Measurements from ENCODE around the gene TMEM247. TPM values are rescaled to one million over a fixed set of nuclear protein-coding genes. Genes with fewer than 3 reads are reported as not detected.

TMEM247 gene
- total and polyA plus RNA-seq, 4 experiments from 2014 or later = not detected

DNA sequence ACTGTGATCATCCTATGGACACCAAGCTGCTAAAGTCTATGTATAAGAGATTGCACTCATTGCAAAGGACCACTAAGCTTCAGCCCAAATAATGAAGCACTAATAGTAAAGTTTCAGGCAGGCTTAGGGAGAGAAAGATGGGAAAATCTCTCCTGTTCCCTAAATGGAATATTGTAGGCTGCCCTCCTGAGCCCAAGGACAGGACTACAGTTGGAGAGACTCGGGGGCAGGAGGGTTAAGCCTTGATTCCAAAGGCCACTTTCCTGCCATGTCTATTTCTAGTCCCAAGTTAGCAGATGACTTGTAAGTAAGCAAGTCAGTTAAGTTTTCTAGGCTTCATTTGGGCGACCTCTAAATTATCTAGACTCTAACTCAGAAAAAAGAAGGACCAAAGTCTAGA, 9.0 kb downstream of the TMEM247 start:
- POLR2A ChIA-PET (ENCODE audit: partially characterized antibody) = no interaction called here

DNA sequence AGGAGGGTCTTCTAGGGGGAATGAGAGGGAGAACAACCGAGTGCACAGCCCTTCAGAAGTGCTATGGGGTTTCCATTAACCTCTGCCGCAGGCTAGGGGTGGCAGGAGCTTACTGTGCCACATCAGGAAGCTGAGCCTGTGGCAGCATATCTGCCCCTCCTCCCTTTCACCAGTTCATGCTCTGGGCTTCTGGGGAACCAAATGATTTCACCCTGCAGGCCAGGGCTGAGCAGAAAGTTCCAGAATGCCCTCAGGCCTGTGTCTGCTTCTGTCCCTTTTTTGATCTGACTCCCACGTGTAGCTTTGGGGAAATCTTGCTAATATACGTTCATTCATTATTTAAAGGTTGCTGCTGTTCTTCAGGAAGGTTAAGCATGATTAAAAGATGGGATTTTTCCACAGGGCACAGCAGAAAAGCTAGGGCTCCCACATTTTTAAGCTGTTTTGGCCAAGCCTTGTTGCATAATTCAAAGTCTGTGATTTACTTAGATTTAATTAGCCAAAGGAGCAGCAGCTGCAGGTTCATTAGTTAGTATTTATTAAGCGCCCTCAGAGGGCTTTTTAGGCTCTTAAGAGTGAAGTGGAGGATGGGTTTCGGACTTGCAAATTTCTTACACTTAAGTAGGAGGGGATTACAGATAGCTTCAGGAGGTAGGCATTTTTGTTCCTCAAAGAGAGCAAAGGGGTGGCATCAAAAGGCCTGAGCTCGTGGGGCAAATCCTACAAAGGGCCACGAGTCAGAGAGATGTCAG, 10.2 kb downstream of the TMEM247 start:
- Histone ChIP-seq H3K4me1 (ENCODE audit: insufficient read depth, low read length) (no peaks in the 10 kb centered on the region), H3K4me3 (ENCODE audit: low read length in 2 of 2) (no peak overlapping the region), H3K27ac (ENCODE audit: low read depth, low read length) (no peak overlapping the region), H3K36me3 (ENCODE audit: insufficient read depth, low read length) (no peaks in the 10 kb centered on the region), H3K9me3 (ENCODE audit: control insufficient read depth in 1 of 2, low read length in 2 of 2) (no peaks in the 10 kb centered on the region), H3K27me3 (ENCODE audit: insufficient read depth, low read length) (no peaks in the 10 kb centered on the region)
- Mint-ChIP-seq H3K27me3 (no peaks in the 10 kb centered on the region), H3K27ac (no peak overlapping the region), H3K36me3 (no peaks in the 10 kb centered on the region), H3K4me1 (no peaks in the 10 kb centered on the region), H3K4me3 (no peak overlapping the region), H3K9me3 (no peaks in the 10 kb centered on the region)
- intact Hi-C loops (cut with micrococcal nuclease) = no loop called here
- no peak for DNase-seq
- ChIA-PET CTCF (ENCODE audit: partially characterized antibody) (interaction anchor here (0.7 to 1.6 kb wide), 3 partner anchors 12 to 51 kb away, joined by 3 to 5 read pairs (median 4); no protein-coding TSS in a partner anchor), POLR2A (ENCODE audit: partially characterized antibody) (no interaction called here)

More for the DNA sequence above, 9.0 kb downstream of the TMEM247 start:
- H3K27me3 Mint-ChIP-seq = no peaks in the 10 kb centered on the region
- Histone ChIP-seq H3K9me3 (ENCODE audit: control insufficient read depth in 1 of 2, low read length in 2 of 2) (no peaks in the 10 kb centered on the region), H3K27ac (ENCODE audit: low read depth, low read length) (no peak overlapping the region), H3K27me3 (ENCODE audit: insufficient read depth, low read length) (no peaks in the 10 kb centered on the region), H3K36me3 (ENCODE audit: insufficient read depth, low read length) (no peaks in the 10 kb centered on the region), H3K4me3 (ENCODE audit: low read length in 2 of 2) (no peak overlapping the region), H3K4me1 (ENCODE audit: insufficient read depth, low read length) (no peaks in the 10 kb centered on the region)
- DNase-seq = no peak
- no peak overlapping the region for H3K27ac Mint-ChIP-seq
- CTCF ChIA-PET (ENCODE audit: partially characterized antibody) = no interaction called here
- no peaks in the 10 kb centered on the region for H3K9me3 Mint-ChIP-seq
- intact Hi-C loops (cut with micrococcal nuclease) = no loop called here
- H3K4me3 Mint-ChIP-seq = no peak overlapping the region
- H3K4me1 Mint-ChIP-seq = no peaks in the 10 kb centered on the region
- no peaks in the 10 kb centered on the region for H3K36me3 Mint-ChIP-seq

DNA sequence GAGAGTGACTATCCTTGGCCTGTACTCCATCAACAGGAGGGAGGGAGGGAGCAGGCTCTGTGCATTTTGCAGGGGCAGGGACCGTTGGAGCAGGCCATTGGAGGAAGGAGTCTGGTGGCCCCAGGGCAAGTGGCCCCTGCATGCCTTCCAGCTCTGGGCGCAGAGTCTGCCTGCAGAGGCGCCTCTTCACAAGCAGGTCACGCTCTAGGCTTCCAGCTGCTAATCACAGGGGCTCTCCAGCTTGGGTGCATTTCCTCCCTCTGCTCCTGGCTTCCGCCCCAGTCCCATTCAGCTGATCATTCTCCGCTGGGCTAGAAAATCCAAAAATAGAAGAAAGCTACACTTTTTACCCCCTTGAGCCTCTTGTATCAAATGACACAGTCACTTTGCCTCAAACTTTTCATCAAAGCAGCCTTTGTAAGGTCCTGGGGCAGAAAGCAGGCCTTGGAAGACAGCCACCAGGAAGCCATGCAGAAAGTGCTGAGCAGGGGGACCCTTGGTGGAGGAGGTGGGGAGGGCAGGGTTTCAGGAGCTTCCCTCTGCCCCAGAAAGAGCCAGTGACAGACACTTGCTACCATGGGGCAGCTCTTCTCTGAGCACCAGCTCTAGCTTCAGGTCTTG, 11.3 kb downstream of the TMEM247 start:
- H3K36me3 Mint-ChIP-seq = no peaks in the 10 kb centered on the region
- no peak for DNase-seq
- intact Hi-C loops (cut with micrococcal nuclease) = no loop called here
- no peak overlapping the region for H3K4me3 ChIP-seq (ENCODE audit: low read length in 2 of 2)
- no peaks in the 10 kb centered on the region for H3K4me1 ChIP-seq (ENCODE audit: insufficient read depth, low read length)
- POLR2A ChIA-PET (ENCODE audit: partially characterized antibody) = no interaction called here
- no peak overlapping the region for H3K27ac ChIP-seq (ENCODE audit: low read depth, low read length)
- H3K9me3 Mint-ChIP-seq = no peaks in the 10 kb centered on the region
- no peak overlapping the region for H3K4me3 Mint-ChIP-seq
- no peaks in the 10 kb centered on the region for H3K4me1 Mint-ChIP-seq
- H3K9me3 ChIP-seq (ENCODE audit: control insufficient read depth in 1 of 2, low read length in 2 of 2) = no peaks in the 10 kb centered on the region
- H3K27me3 ChIP-seq (ENCODE audit: insufficient read depth, low read length) = no peaks in the 10 kb centered on the region
- no peak overlapping the region for H3K27ac Mint-ChIP-seq
- H3K27me3 Mint-ChIP-seq = no peaks in the 10 kb centered on the region
- H3K36me3 ChIP-seq (ENCODE audit: insufficient read depth, low read length) = no peaks in the 10 kb centered on the region
- CTCF ChIA-PET (ENCODE audit: partially characterized antibody) = interaction anchor here (1.6 kb wide), 2 partner anchors 13 to 50 kb away, joined by 4 to 5 read pairs; no protein-coding TSS in a partner anchor

GRCh38 chr2:46492301-46492700, 12.9 kb downstream of the TMEM247 start:
- no peak overlapping the region for H3K27ac Mint-ChIP-seq
- no peaks in the 10 kb centered on the region for H3K27me3 Mint-ChIP-seq
- Histone ChIP-seq H3K9me3 (ENCODE audit: control insufficient read depth in 1 of 2, low read length in 2 of 2) (no peaks in the 10 kb centered on the region), H3K4me3 (ENCODE audit: low read length in 2 of 2) (no peak overlapping the region), H3K27me3 (ENCODE audit: insufficient read depth, low read length) (no peaks in the 10 kb centered on the region), H3K27ac (ENCODE audit: low read depth, low read length) (no peak overlapping the region), H3K4me1 (ENCODE audit: insufficient read depth, low read length) (no peaks in the 10 kb centered on the region), H3K36me3 (ENCODE audit: insufficient read depth, low read length) (no peaks in the 10 kb centered on the region)
- POLR2A ChIA-PET (ENCODE audit: partially characterized antibody) = no interaction called here
- no peak overlapping the region for H3K4me3 Mint-ChIP-seq
- H3K36me3 Mint-ChIP-seq = no peaks in the 10 kb centered on the region
- no peak for DNase-seq
- CTCF ChIA-PET (ENCODE audit: partially characterized antibody) = no interaction called here
- intact Hi-C loops (cut with micrococcal nuclease) = no loop called here
- no peaks in the 10 kb centered on the region for H3K4me1 Mint-ChIP-seq
- H3K9me3 Mint-ChIP-seq = no peaks in the 10 kb centered on the region

DNA sequence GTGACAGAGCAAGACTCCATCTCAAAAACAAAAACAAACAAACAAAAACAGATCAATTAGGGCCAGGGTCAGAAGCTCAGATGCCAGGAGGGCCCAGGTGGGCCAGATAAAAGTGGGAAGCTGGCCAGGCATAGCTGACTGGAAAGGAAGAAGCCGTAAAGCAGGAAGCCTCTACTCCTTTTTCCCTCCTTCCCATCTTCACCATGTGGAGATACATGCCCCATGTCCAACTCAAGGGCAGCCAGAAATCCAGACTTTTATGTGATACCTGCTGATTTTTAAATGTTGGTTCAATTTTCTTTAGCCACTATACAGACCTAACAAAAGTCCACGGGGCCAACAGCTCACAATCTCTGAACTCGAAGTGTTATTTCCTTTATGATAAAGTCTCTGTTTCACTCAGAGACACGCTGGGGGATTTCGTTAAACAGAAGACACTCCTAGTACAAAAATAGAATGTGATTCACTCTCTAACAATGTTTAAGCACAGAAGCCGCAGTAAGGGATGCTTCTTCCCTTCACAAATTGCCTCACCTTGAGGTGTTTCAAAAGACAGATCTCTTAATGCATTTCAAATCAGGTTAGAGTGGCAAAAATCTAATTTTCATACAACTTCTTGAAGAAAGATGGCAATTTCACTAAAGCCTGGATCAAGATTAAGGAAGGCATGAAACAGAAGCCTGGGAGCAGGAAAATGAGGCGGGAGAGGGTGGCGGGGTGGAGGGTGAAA, 14.0 kb downstream of the TMEM247 start:
- Mint-ChIP-seq H3K9me3 (no peaks in the 10 kb centered on the region), H3K4me3 (no peak overlapping the region), H3K36me3 (no peaks in the 10 kb centered on the region), H3K27me3 (no peaks in the 10 kb centered on the region), H3K4me1 (no peaks in the 10 kb centered on the region), H3K27ac (peak overlapping the region in 1 of 7 donors; percentile 47)
- H3K9me3 ChIP-seq (ENCODE audit: control insufficient read depth in 1 of 2, low read length in 2 of 2) = no peaks in the 10 kb centered on the region
- CTCF ChIA-PET (ENCODE audit: partially characterized antibody) = no interaction called here
- no peaks in the 10 kb centered on the region for H3K27me3 ChIP-seq (ENCODE audit: insufficient read depth, low read length)
- no peak overlapping the region for H3K27ac ChIP-seq (ENCODE audit: low read depth, low read length)
- H3K36me3 ChIP-seq (ENCODE audit: insufficient read depth, low read length) = no peaks in the 10 kb centered on the region
- POLR2A ChIA-PET (ENCODE audit: partially characterized antibody) = no interaction called here
- H3K4me3 ChIP-seq (ENCODE audit: low read length in 2 of 2) = no peak overlapping the region
- intact Hi-C loops (cut with micrococcal nuclease) = no loop called here
- DNase-seq = no peak
- no peaks in the 10 kb centered on the region for H3K4me1 ChIP-seq (ENCODE audit: insufficient read depth, low read length)

GRCh38 chr2:46493971-46494250, 14.5 kb downstream of the TMEM247 start:
- CTCF ChIA-PET (ENCODE audit: partially characterized antibody) = no interaction called here
- Histone ChIP-seq H3K9me3 (ENCODE audit: control insufficient read depth in 1 of 2, low read length in 2 of 2) (no peaks in the 10 kb centered on the region), H3K4me1 (ENCODE audit: insufficient read depth, low read length) (no peaks in the 10 kb centered on the region), H3K4me3 (ENCODE audit: low read length in 2 of 2) (no peak overlapping the region), H3K27ac (ENCODE audit: low read depth, low read length) (no peak overlapping the region), H3K27me3 (ENCODE audit: insufficient read depth, low read length) (no peaks in the 10 kb centered on the region), H3K36me3 (ENCODE audit: insufficient read depth, low read length) (no peaks in the 10 kb centered on the region)
- Mint-ChIP-seq H3K4me3 (no peak overlapping the region), H3K4me1 (peaks cover 0 to under 1% (median 0%) of the 10 kb centered on the region in 4 donors), H3K36me3 (no peaks in the 10 kb centered on the region), H3K27me3 (no peaks in the 10 kb centered on the region), H3K27ac (no peak overlapping the region), H3K9me3 (no peaks in the 10 kb centered on the region)
- POLR2A ChIA-PET (ENCODE audit: partially characterized antibody) = no interaction called here
- intact Hi-C loops (cut with micrococcal nuclease) = no loop called here
- DNase-seq = no peak

DNA sequence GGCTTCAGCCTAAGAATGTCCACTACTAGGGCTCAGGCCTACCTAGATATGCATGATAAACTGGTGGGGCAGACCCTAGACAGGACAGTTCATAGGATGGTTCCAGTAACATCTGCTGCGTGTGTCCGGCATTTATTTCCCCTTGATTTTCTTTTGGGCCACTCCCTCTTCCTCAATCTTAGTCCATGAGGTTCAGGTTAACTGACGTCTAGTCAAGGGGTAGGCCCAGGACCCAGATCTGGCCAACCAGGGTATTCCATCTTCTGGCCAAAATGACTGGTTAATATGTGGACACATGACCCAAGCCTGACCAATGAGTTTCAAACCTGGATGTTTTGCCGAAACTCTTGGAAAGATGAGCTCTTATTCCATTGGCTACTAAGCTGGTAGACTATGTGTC, 15.2 kb downstream of the TMEM247 start:
- H3K27me3 ChIP-seq (ENCODE audit: insufficient read depth, low read length) = no peaks in the 10 kb centered on the region
- no peak overlapping the region for H3K4me3 ChIP-seq (ENCODE audit: low read length in 2 of 2)
- peaks cover 6% of the 10 kb centered on the region for H3K4me1 ChIP-seq (ENCODE audit: insufficient read depth, low read length)
- no peaks in the 10 kb centered on the region for H3K9me3 ChIP-seq (ENCODE audit: control insufficient read depth in 1 of 2, low read length in 2 of 2)
- no peak for DNase-seq
- intact Hi-C loops (cut with micrococcal nuclease) = no loop called here
- no peak overlapping the region for H3K27ac ChIP-seq (ENCODE audit: low read depth, low read length)
- CTCF ChIA-PET (ENCODE audit: partially characterized antibody) = interaction anchor here (0.6 to 1.0 kb wide), 2 partner anchors 46 to 156 kb away, joined by 3 to 4 read pairs; no protein-coding TSS in a partner anchor
- H3K27ac Mint-ChIP-seq = no peak overlapping the region
- H3K27me3 Mint-ChIP-seq = no peaks in the 10 kb centered on the region
- no peaks in the 10 kb centered on the region for H3K36me3 Mint-ChIP-seq
- H3K36me3 ChIP-seq (ENCODE audit: insufficient read depth, low read length) = no peaks in the 10 kb centered on the region
- no peaks in the 10 kb centered on the region for H3K9me3 Mint-ChIP-seq
- peaks cover 0 to 3% (median under 1%) of the 10 kb centered on the region in 4 donors for H3K4me1 Mint-ChIP-seq
- H3K4me3 Mint-ChIP-seq = no peak overlapping the region
- POLR2A ChIA-PET (ENCODE audit: partially characterized antibody) = no interaction called here
